Esophagus squamous epithelium (tissue), 4 donors: ENCODE measurements around the gene MUC22.

Experiments used
- POLR2A ChIP-seq, 4 donors: fragments of 450-650 bp; IDR thresholded peaks; one replicate each; pipeline ENCODE4 v1.6.1; 2017; ENCODE audit warnings: antibody characterized with exemption in 4 of 4, mild to moderate bottlenecking in 4 of 4, moderate library complexity in 3 of 4
- TF ChIP-seq, protein P1 (sequence below), 6 experiments: fragments of 450-650 bp in 4 of 6; fragments of 200-600 bp in 2 of 6; sonication (generic) in 2 of 6; IDR thresholded peaks; one replicate each; pipeline ENCODE4 v1.5.1; 2016 to 2019; ENCODE audit warnings: antibody characterized with exemption in 6 of 6, mild to moderate bottlenecking in 4 of 6, moderate library complexity in 4 of 6

DNA sequence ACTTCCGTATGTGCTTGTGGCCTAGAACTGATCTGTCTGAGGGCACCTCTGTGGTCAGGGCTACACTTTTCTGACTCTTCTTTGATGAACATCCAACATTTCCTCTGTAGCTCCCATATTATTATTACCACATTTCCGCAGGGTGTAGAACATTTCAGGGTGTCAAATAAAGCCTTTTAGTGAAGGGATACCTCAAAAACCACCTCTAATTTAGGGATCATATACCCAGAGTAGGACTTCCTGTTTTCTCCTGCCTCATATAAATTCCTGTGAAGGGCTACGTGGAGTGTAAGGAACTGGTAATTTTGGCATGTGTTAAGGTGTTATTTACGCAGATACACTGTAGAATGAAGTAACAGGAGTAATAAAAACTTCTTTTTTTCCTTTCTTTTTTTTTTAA, 5.5 kb upstream of the MUC22 start:
- TF ChIP-seq POLR2A (IDR thresholded peaks at IDR 0.05), result no peak
- TF ChIP-seq, protein P1, sequence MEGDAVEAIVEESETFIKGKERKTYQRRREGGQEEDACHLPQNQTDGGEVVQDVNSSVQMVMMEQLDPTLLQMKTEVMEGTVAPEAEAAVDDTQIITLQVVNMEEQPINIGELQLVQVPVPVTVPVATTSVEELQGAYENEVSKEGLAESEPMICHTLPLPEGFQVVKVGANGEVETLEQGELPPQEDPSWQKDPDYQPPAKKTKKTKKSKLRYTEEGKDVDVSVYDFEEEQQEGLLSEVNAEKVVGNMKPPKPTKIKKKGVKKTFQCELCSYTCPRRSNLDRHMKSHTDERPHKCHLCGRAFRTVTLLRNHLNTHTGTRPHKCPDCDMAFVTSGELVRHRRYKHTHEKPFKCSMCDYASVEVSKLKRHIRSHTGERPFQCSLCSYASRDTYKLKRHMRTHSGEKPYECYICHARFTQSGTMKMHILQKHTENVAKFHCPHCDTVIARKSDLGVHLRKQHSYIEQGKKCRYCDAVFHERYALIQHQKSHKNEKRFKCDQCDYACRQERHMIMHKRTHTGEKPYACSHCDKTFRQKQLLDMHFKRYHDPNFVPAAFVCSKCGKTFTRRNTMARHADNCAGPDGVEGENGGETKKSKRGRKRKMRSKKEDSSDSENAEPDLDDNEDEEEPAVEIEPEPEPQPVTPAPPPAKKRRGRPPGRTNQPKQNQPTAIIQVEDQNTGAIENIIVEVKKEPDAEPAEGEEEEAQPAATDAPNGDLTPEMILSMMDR (IDR thresholded peaks at IDR 0.05), result no peak
